Femur (tissue), 1 donor: Measurements from ENCODE around the gene DNAI1.

ENCODE experiments used
- DNase-seq: peaks from one replicate; pipeline ENCODE4 v3.0.0-alpha.2; 2017

DNAI1 gene

DNA sequence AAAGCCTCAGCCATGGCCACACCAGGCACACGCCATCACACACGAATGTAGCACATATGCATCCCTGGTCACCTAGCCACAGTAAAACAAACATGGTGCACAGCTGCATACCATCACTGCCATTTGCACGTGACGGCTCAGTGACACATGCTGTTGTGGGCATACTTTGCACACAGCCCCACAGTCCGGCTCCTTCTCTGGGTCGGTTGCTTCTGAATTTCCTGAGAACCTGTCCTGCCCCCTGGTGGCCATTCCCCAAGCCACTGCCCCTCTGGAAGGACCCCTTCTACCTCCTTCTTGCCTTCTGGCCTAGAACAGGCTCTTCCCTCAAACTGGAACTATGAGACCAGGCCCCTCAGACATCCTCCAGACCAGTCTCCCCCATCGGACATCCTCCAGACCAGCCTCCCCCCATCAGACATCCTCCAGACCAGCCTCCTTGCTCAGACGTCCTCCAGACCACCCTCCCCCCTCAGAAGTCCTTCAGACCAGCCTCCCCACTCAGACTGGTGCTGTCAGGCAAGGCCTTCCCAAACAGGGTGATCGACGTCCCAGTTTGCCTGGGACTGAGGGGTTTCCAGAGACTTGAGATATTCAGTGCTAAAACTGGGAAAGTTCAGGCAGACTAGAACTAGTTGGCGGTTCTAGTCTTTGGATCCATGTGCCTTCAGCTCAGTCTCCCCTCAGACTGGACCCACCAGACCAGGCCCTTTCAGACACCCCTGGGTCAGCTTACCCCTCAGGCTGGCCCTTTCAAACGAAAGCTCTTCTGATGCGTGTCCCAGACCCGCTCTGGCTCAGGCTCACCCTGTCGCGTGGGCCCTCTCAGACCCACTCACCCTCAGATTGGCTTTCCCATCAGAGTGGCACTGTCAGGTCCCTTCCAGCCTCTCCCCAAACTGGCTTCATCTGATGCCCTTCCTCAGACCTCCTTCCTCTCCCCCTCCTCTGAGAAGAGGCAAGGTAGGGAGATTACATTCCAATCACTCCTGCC lies 88.5 kb downstream of the DNAI1 start:
- DNase-seq = peak; percentile 80

DNA sequence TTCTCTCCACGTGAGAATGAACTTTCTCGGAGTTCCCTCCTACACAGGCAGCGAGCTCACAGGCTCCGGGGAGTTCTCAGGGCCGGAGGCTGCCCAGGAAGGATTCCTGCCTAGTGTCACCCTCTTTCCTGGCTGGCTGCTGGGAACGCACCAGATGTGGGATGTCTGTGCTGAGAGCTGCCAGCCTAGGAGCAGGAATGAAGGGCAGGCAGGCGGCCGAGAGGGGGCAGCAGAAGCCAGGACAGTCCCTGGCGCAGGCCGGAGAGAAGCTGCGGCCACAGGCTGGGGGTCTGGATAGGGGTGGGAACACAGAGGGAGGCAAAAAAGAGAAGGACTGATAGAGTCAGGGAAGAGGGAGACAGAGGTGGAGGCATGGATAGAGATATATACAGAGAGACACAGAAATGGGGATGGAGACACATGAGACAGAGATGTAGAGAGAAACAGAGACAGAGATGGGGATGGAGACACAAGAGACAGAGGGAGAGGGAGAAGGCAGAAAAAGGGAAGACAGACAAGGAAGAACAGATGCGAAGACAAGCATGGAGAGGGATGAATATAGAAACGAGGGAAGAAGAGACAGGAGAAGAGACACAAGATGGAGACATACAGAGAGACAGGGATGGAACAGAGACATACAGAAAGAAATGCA lies 89.5 kb downstream of the DNAI1 start:
- DNase-seq = peak; percentile 84

DNA sequence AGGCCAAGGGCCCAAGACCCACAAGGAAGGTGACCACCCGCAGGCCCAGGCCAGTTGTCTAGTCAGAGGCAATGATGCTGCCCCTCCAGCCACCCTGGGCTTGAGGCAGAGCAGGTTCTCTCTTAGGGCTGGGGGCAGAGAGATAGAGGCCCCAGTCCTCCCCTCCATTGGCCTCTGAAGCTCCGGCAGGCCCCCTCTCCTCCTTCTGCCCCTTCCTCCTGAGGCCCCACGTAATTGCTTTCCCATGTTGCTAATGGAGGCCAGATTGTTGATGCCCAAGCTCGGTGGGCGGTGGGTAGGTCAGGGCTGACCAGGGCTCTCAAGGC lies 90.8 kb downstream of the DNAI1 start:
- peak; percentile 13 for DNase-seq

DNA sequence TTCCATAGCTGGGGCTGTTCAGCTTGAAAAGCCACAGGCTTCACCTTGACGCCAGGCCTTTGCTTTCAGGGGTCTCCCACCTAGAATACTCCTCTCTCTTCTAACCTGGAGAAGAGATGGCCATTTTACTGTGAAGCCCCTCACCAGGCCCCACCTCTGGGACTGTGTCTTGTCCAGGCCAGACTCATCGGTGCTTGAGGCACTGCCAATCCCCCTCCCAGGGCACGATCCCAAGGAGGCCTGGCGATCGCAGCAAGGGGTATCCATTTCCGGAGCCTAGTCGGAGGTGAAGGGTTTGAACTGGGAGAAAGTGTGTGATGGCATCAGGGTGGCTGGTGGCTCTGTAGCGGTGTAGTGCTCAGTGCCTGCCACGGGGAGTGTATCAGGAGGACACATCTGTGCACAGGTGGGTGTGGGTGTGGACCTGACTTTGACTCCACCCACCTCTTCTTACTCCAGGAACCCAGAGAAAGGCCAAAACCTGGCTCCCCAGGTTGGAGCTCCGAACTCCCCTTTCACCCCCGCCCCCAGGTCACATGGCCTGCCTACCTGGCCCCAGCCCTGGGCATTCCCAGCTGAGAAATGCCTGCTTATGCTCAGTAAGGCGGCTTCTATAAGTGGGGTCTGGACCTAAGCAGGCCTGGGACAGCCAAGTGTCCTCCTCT lies 91.5 kb downstream of the DNAI1 start:
- peak; percentile 13 for DNase-seq

DNA sequence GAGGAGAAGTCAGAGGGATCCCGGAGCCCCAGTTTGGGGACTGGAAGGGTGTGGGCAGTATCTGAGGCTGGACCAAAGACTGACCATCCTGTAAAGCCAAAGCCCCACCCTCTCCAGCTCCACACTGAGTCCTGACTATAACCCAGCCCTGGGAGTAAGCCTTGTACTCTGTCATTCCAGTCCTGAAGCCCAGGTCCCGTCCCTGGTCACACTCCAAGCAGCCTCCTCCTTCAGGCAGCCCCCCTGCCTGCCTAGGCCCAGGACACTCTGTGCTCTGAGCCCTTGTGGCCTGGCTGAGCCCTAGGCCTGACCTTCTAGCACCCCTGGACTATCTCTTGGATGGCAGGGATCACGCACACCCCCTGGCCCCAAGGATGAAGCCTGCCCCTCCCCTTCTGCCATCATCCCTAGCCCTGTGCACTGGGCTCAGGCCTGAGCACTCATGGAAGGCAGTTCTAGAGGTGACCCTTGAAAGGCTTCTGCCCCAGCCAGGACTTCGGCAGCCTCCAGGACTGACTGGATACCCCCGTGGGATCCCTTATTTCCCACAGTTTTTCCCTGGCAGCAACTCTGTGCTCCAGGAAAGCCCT lies 92.2 kb downstream of the DNAI1 start:
- DNase-seq = peak; percentile 10

DNA sequence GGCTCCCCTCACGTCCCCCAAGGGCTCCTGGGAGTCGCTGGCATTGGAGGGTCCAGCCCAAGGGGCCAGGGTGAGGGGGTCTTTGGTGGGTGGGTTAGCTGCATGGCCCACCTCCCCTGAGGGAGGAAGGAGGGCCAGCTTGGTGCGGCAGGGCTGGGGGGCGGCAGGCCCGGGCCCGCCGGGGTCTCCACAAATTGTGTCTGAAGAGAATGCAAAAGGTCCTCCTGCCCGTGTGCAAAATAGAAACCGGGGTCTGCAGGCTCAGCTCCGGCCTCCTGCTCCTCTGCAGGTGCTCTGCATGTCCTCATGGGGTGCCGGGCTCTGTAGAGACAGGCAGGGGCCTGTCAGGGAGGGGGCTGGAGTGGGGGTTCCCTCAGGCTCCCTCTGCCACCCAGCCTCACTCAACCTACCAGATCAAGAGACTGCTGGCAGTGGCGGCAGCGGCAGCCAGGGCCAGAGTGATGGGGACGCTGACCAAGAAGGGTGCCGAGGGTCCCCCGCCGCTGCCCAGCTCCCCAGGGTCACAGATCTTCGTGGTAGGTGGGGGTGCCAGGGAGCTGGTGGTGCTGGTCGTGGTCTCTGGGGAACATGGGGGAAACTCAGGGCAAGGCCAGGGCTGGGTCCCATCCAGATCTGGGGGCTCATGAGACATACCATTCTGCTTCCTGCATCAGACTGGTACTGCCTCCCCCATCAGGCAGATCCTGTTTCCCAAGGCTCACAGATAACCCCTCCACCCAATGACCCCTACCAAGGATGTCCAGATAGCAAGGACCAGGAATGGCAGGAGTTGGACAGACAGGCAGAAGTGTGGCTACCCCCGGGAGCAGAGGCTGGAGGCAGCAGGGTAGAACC lies 93.4 kb downstream of the DNAI1 start:
- DNase-seq = no peak

DNA sequence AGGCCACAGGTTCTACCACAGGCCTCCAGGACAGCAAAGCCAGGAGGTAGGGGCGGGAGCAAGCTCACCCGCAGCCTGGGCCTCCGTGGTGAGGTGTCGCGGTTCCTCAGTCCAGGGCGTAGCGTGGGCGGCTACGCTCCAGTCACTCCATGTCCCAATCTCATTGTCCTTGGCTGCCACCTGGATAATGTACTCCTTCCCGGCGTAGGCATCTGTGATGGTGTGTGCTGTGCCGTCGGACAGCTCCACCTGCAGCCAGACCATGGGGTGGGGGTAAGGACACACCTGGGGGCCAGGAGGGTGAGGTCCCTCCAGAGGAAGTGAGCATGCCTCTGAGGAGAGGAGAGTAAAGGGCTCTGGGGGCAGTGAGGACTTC lies 94.0 kb downstream of the DNAI1 start:
- no peak for DNase-seq

DNA sequence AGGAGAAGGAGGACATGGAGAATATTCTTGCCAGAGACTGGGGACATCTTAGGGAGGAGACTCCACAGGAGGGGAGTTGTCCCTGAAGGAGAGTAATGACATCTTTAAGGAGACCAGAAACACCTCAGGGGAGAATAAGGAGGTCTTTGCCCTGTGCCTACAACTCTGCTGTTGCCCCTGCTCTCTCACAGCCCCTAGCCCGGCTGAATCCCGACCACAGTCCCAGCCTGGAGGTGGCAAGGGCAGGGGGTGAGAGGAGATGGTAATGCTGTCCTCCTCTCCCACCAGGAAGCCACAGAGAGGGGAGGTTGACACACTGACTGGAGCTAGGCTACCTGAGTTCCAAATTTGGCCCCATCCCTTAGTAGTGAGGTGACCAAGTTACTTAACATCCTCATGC lies 94.4 kb downstream of the DNAI1 start:
- no peak for DNase-seq

DNA sequence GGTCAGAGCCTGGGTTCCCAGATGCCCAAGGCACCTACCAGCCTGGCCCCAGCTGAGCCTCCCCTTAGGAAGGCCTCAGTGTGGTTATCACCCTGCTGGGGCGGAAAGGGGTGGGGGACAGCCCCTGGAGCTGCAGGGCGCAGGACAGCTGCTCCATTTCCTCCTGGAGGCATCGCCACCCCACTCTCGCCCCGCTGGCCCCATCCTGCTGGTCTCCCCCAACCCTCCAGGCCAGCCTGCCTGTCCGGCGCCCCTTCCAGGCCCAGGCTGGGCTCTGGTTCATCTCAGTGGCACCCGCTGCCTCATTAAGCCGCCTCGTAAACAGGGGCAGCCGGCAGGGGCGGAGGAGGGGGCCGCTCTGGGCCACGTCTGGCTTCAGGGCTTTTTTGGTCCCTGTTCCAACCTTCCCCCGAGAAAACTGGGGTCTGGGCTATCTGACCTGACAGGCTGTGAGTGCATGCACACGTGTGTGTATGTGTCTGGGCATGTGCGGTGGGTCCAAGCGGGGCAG lies 95.0 kb downstream of the DNAI1 start:
- peak; percentile 16 for DNase-seq

DNA sequence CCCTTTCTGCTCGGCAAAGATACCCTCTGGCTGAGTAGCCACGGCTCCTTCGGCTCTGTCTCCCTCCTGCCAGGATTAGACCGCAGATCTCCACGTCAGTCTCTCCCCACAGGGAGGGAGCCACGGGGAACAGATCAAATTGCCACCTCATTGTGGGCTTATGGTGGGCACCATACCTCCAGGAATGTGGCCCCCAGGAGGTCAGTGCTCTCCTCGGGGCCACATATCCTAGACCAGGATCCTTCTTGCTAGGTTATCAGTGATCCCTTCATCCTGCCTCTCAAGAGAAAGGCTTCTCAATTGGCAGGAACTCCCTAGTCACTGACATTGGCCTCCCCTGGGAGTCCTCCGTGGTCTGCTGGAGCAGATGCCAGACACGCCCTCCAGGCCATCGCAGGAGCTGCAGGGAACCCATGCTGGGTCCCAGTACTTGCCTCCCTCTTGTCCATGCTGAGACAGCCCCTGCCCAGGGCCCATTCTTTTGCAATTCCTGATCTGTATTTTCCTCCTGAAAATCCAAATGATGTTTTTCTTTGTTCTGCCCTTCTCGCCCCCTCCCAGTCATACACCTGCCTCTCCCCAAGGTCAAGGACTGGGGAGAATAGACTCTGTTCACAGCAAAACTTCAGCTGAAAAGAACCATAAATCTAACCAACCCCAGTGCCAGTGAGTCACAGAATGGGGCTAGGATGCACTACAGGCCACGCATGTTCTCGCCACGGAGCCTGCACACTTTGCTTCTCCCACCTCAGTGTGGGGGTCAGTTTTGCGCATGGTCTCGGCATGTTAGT lies 95.8 kb downstream of the DNAI1 start:
- DNase-seq = peak; percentile 41

DNA sequence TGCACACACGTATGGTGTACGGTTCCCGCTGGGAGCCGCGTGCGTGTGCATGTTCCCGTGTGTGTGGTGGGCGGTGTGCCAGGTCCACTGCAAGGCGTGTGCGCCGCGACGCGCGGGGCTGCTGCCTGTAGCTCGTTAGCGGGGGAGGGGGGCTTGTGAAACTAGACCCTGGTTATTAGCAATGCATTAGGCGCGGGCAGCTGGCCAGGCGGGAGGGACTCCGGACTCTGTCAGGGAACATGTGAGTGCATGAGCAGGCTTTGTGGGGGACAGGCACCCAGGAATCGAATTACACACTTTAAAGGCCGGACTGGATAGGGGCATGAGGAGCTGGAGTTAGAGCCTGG lies 96.4 kb downstream of the DNAI1 start:
- peak; percentile 77 for DNase-seq

DNA sequence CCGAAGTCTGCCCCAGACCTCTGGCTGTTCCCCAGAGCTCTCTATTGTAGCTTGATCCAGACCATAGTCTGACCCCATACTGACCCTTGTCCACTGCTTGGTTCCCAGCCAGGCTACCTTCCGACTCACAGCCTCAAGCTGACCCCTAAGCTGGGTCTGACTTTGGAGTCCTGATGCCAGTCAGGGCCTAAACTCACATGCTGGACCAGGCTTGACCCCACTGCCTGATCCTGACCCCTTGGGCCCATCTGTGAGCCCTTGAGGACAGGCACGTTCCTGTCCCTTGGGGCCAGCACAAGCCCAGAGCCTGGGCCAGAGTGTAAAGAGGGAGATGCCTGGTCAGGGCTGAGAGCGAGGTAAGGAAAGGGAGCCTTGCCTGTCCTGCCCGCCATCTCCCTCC lies 96.9 kb downstream of the DNAI1 start:
- peak; percentile 28 for DNase-seq

DNA sequence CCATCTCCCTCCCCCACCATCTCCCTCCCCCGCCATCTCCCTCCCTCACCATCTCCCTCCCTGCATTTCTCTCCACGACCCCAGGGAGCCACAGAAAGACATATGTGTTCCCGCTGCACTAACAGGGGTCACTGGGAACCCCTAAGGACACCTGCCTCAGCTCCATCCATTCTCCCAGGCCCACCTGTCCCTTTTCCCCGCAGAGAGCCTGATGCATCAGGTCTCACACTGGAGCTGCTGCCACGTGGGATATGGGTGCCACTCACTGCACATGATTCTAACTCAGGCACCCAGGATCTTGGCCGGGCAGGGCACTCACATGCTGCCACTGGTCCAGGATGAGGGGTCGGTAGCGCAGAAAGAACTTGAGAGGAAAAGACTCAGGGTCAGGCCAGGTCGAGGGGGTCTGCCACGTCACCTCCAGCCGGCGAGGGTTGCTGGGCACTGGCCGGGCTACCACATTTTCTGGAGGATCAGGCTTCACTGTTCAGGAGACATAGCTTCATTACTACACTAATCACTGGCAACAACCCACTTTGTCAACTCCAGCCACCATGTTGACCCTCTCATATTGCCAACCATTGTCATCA lies 97.4 kb downstream of the DNAI1 start:
- peak; percentile 14 for DNase-seq

DNA sequence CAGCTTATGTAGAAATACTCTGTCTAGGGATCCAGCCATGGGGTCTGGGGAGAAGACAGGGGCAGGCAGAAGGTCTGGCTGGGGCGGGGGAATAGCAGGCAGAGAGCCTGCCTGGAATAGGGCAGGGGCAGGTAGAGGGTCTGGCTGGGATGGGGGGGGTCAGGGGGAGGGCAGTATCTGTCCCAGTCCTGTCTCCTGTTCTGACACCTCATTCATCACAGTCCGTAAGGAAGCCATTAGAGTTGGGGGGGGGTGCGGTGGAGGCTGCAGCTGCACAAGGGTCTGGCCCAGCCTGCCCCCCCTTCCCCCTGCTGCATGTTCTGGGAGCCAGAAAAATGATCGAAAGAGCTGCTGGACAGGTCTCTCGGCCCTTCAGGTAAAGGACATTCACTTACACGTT lies 98.3 kb downstream of the DNAI1 start:
- DNase-seq = no peak

DNA sequence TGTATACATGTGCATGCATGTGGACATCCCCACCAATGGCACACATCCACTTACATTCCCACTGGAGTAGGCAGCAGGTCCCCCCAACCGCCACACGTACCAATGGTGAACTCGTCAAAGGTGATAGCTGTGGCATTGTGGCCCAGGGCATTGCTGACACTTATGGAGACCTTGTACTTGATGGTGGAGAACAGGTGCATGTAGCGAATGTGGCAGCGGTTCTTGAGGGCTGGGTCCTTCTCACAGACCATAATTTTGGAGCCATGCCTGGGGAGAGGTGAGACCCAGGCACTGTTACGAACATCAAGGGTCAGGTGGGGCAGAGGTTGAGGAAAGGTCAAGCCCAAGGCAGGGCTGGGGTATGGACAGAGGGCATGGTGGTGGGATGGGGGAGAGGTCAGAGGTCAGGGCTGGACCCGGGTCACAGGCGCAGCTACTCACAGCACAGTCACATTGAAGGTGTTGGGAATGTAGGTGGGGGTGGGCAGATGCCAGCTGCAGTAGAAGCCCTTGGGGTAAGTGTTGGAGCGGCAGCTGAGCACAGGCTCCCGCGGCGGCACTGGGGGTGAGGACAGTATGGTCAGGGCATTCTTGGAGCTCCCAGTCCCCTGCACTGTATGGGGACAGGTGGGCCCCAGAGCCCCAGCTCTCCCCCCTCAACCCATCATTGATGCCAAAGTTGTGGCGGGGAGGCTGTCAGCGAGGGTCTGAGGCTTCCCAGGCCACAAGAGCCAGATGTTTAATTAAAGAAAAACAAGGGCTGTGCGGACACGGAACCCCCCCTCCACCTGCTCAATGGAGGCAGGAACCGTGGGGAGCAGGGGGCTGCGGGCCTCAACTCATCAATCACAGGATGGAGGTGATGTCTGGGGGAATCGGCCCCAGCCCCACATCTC lies 99.1 kb downstream of the DNAI1 start:
- DNase-seq = no peak

DNA sequence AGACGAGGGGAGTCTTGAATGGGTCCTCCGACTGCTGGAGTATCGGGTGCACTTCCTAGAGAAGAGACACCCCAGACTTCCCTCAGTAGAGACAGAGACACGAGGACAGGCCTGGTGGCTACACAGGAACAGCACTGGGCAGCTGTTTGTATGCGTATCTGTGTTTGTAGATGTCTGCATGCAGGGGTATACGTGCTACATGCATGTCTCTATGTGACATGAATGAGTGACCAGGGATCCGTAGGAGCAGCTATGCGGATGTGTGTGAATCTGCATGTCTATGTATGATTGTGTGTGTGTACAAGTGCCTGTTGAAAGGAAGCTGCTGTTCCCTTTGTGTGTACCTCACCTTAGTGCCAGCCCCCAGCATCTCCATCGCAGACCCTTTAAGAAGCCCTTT lies 99.8 kb downstream of the DNAI1 start:
- no peak for DNase-seq

DNA sequence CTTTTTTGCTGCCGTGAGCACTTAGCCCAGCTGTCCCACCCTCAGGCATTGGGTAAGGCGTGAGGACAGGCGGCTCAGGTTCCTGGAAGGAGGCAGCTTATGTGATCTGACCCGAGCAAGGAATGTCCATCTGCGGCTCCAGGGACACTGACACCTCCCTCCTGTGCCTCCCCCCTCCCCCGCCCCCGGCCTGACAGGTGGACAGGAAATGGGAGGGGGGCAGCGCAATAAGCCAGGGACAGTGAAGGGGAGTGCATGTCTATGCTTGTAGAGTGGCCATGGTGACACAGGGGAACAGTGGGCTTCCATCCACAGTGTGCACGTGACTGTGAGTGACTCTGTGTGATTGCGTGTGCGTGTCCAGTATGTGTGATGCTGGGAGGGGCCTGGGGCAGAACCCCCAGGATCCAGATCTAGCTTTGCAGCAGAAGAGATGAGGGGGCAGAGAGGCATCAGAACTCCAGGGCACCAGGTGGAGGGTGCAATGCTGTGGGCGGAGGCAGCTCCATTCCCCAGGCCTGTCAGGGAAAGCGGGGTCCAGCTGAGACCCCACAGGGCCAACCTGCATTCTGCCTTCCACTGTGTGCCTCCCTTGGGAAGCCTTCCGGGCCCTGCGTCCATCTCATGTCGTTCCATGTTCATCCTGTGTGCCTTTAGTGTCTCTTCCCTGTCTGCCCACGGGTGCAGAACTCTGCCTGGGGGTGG lies 100.5 kb downstream of the DNAI1 start:
- DNase-seq = peak; percentile 71

DNA sequence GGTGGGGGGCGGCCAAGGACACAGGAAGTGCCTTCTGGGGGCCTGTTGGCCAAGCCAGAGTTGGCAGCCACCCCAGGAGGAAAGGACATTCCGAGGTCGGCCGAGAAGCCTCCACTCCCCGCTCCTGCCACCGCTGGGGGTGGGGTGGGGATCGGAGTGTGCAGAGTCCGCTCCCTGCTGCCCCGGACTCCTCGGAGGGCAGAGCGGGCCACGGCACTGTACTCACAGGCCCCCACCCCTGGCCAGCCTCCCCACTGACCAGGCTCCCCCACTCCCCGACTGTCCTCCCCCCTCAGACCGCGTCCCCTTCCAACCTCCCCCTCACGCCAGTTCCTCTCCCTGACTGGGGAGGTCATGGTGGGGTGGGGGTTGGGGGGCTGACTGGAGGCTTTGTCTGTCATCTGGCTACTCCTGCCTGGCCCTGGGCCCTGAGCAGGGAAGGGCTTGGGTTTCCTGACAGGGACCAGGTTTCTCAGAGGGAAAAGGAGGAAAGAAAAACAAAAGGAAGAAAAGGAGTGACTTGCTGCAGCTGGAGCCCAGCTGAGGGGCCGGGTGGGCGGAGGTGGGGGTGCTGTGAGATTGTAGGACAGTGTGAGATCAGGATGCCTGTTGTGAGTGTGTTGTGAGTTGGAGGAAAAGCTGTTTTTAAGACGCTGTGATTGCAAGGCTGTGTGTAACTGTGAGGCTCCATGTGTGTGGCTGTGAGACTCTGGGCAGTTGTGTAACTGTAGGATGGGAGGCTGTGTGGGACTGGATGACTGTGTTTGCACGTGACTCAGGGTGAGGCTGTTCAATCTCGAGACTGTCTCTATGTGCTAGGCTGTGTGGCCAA lies 101.2 kb downstream of the DNAI1 start:
- DNase-seq = peak; percentile 65
